Panc1 (cell line): ENCODE measurements around the gene RPL35A.

Experiments
- CTCF ChIP-seq: fragments of 450-650 bp; IDR thresholded peaks from 2 replicates; pipeline ENCODE4 v1.5.1; 2017; ENCODE audit warnings: mild to moderate bottlenecking
- POLR2AphosphoS5 ChIP-seq: IDR thresholded peaks from 2 replicates; pipeline ENCODE4 v1.6.1; 2012; ENCODE audit warnings: mild to moderate bottlenecking, low read depth, low read length, moderate library complexity
- REST ChIP-seq, 2 experiments: IDR thresholded peaks; 2 replicates each; pipeline ENCODE4 v1.6.1; 2011 to 2012; ENCODE audit warnings: low read depth in 2 of 2, control low read depth in 1 of 2, low read length in 1 of 2, mild to moderate bottlenecking in 1 of 2, moderate library complexity in 1 of 2; ENCODE audit not compliant: insufficient read depth in 1 of 2
- SIN3A ChIP-seq: IDR thresholded peaks from 2 replicates; pipeline ENCODE4 v1.6.1; 2012; ENCODE audit warnings: low read depth, mild to moderate bottlenecking, low read length, moderate library complexity, borderline replicate concordance; ENCODE audit not compliant: insufficient read depth

- TF ChIP-seq CTCF (no peak), REST (IDR thresholded peaks at IDR 0.05; ENCODE audit: insufficient read depth in 1 of 2, low read depth in 2 of 2, low read length in 1 of 2) (no peak), POLR2AphosphoS5 (no peak), SIN3A (no peak)
Observed at GRCh38 chr3:197974016-197974415, 24.0 kb downstream of the RPL35A start.
